ENCODE measurements around the gene TMEM154. TPM values are rescaled to one million over a fixed set of nuclear protein-coding genes. Genes with fewer than 3 reads are reported as not detected.

TMEM154 gene
- total RNA-seq, 4 donors from 2014 or later, result 1.8 to 5.4 (median 3.9) TPM

DNA sequence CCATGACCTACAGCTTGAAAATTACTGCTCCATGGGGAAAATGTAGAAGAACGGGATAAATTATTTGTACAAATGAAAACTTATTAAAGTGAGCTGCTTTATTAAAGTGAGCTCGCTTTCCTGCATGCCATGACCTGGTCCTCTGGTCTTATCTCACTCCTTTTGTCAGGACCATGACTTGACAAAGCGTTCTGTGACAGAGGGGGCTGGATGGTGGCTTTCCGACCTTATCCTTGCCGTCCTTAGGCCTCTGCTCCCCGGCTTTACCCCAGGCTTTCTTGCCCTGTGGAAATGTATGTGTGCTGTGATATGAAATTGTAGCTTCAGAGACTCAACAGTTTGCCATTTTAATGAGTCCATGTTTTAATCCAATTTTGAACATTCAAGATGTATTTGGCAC is 99.9 kb downstream of the TMEM154 start:
- no peak for DNase-seq
- WGBS, 2 donors (ENCODE audit: low coverage in 1 of 2), result 90 to 95% methylated on average over 6 of the region's 6 CpGs
- Histone ChIP-seq H3K27me3 (no peaks in the 10 kb centered on the region), H3K27ac (no peak overlapping the region), H3K4me3 (no peak overlapping the region), H3K9me3 (no peaks in the 10 kb centered on the region), H3K4me1 (no peaks in the 10 kb centered on the region), H3K36me3 (no peaks in the 10 kb centered on the region)
- TF ChIP-seq EP300 (IDR thresholded peaks at IDR 0.05; ENCODE audit: low read depth), result no peak
- TF ChIP-seq POLR2A (IDR thresholded peaks at IDR 0.05), result no peak
- no peak for TF ChIP-seq POLR2AphosphoS5 (IDR thresholded peaks at IDR 0.05)
- TF ChIP-seq, protein P1, sequence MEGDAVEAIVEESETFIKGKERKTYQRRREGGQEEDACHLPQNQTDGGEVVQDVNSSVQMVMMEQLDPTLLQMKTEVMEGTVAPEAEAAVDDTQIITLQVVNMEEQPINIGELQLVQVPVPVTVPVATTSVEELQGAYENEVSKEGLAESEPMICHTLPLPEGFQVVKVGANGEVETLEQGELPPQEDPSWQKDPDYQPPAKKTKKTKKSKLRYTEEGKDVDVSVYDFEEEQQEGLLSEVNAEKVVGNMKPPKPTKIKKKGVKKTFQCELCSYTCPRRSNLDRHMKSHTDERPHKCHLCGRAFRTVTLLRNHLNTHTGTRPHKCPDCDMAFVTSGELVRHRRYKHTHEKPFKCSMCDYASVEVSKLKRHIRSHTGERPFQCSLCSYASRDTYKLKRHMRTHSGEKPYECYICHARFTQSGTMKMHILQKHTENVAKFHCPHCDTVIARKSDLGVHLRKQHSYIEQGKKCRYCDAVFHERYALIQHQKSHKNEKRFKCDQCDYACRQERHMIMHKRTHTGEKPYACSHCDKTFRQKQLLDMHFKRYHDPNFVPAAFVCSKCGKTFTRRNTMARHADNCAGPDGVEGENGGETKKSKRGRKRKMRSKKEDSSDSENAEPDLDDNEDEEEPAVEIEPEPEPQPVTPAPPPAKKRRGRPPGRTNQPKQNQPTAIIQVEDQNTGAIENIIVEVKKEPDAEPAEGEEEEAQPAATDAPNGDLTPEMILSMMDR (IDR thresholded peaks at IDR 0.05), result no peak
- intact Hi-C loops (cut with DNase I; ENCODE audit: low total_unique reads), result no loop called here
- in situ Hi-C loops (cut with MboI; ENCODE audit: low pct_ligation_motif_present in 1 of 4, low pct_unique_long_range_greater_than_20kb in 1 of 4, low sequenced_read_pairs in 3 of 4), result no loop called here

DNA sequence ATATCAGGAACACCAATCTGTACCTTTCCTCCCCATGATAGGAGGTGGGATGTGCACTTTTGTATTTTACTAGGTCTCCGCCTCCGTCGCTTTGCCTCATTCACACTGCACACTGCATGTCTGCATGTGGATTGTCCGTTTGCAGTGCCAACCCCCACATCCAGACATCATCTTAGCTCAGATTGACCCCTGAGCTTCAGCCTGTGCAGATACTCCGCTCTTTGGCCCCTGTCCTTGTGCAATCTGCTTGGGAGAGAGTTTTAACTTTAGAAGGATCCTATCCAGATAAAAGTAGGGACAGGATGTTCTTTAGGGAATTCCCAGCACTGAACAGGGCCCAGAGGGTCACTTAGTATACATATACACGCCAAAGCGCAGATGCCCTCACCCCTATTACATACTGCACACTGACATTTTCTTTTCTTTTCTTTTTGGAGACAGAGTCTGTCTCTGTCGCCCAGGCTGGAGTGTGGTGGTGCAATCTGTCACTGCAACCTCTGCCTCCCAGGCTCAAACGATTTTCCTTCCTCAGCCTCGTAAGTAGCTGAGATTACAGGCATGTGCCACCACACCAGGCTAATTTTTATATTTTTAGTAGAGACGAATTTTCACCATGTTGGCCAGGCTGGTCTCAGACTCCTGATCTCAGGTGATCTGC is 100.6 kb downstream of the TMEM154 start:
- in situ Hi-C loops (cut with MboI; ENCODE audit: low pct_ligation_motif_present in 1 of 4, low pct_unique_long_range_greater_than_20kb in 1 of 4, low sequenced_read_pairs in 3 of 4), result no loop called here
- intact Hi-C loops (cut with DNase I; ENCODE audit: low total_unique reads), result no loop called here
- Histone ChIP-seq H3K9me3 (no peaks in the 10 kb centered on the region), H3K36me3 (no peaks in the 10 kb centered on the region), H3K4me3 (no peak overlapping the region), H3K4me1 (no peaks in the 10 kb centered on the region), H3K27me3 (no peaks in the 10 kb centered on the region), H3K27ac (no peak overlapping the region)
- TF ChIP-seq, protein P1 (IDR thresholded peaks at IDR 0.05), result no peak
- TF ChIP-seq POLR2A (IDR thresholded peaks at IDR 0.05) (no peak), EP300 (IDR thresholded peaks at IDR 0.05; ENCODE audit: low read depth) (no peak), POLR2AphosphoS5 (IDR thresholded peaks at IDR 0.05) (no peak)
- no peak for DNase-seq
- WGBS, 2 donors (ENCODE audit: low coverage in 1 of 2), result 75 to 90% methylated on average over 11 of the region's 11 CpGs

DNA sequence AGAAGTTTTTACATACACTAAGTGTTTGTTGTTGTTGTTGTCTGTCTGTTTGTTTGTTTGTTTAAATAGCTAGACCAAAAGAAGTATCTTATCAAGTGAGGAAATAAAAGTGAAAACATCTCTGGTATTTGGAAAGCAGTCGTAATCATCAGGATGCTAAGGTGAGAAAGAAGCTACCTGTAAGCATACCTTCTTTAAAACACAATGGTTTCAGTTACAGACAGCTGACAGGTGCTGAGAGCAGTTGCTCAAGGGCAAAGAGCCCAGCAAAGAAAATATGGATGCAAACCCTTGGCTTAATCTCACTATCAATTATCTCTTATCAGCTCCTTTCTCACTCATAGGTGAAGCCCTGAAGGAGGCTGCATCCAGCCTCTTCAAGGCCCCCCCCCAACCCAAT is 101.1 kb downstream of the TMEM154 start:
- no peaks in the 10 kb centered on the region for H3K9me3 ChIP-seq
- H3K4me3 ChIP-seq, result no peak overlapping the region
- H3K27me3 ChIP-seq, result no peaks in the 10 kb centered on the region
- intact Hi-C loops (cut with DNase I; ENCODE audit: low total_unique reads) (no loop called here), in situ Hi-C loops (cut with MboI; ENCODE audit: low pct_ligation_motif_present in 1 of 4, low pct_unique_long_range_greater_than_20kb in 1 of 4, low sequenced_read_pairs in 3 of 4) (no loop called here)
- no peak overlapping the region for H3K27ac ChIP-seq
- H3K36me3 ChIP-seq, result no peaks in the 10 kb centered on the region
- 55% methylated on average over 1 of the region's 1 CpG; no CpG with 5 or more reads in 1 of the 2 donors for whole genome bisulfite sequencing, 2 donors (ENCODE audit: low coverage in 1 of 2)
- DNase-seq, result no peak
- no peak for TF ChIP-seq EP300 (IDR thresholded peaks at IDR 0.05; ENCODE audit: low read depth)
- no peak for TF ChIP-seq POLR2A (IDR thresholded peaks at IDR 0.05)
- no peaks in the 10 kb centered on the region for H3K4me1 ChIP-seq

- intact Hi-C loops (cut with DNase I; ENCODE audit: low total_unique reads) (no loop called here), in situ Hi-C loops (cut with MboI; ENCODE audit: low pct_ligation_motif_present in 1 of 4, low pct_unique_long_range_greater_than_20kb in 1 of 4, low sequenced_read_pairs in 3 of 4) (no loop called here)
- no peaks in the 10 kb centered on the region for H3K27me3 ChIP-seq
- H3K36me3 ChIP-seq, result no peaks in the 10 kb centered on the region
- H3K9me3 ChIP-seq, result no peaks in the 10 kb centered on the region
- TF ChIP-seq EP300 (IDR thresholded peaks at IDR 0.05; ENCODE audit: low read depth), result no peak
- TF ChIP-seq, protein P1 (IDR thresholded peaks at IDR 0.05), result no peak
- no peak for TF ChIP-seq POLR2AphosphoS5 (IDR thresholded peaks at IDR 0.05)
- no peak for TF ChIP-seq POLR2A (IDR thresholded peaks at IDR 0.05)
- peaks cover 0 to 5% (median 0%) of the 10 kb centered on the region in 4 donors for H3K4me1 ChIP-seq
- no peak overlapping the region for H3K27ac ChIP-seq
- 60 to 78% methylated on average over 6 of the region's 6 CpGs for WGBS, 2 donors (ENCODE audit: low coverage in 1 of 2)
- H3K4me3 ChIP-seq, result no peak overlapping the region
- no peak for DNase-seq
Observed at GRCh38 chr4:152577708-152578396, 101.9 kb downstream of the TMEM154 start.

Data from transverse colon (tissue), 4 donors.